SH-SY5Y (cell line): Measurements from ENCODE around the gene UFD1.

ENCODE experiments used
- GATA2 ChIP-seq: IDR thresholded peaks from 2 replicates; pipeline ENCODE4 v1.6.1; 2011; ENCODE audit warnings: mild to moderate bottlenecking, low read depth, low read length
- GATA3 ChIP-seq: IDR thresholded peaks from 2 replicates; pipeline ENCODE4 v1.6.1; 2011; ENCODE audit warnings: low read depth, mild to moderate bottlenecking, low read length, moderate library complexity

- TF ChIP-seq GATA3 (no peak), GATA2 (no peak)
Measured at GRCh38 chr22:19503869-19504268, 24.9 kb upstream of the UFD1 start.
